ENCODE data around the gene SOX4. TPM values are rescaled to one million over a fixed set of nuclear protein-coding genes. Genes with fewer than 3 reads are reported as not detected.

Gene SOX4
- total and polyA plus RNA-seq, 4 donors = 4.3 to 25.2 (median 10.3) TPM

GRCh38 chr6:21614226-21614625 is 20.7 kb downstream of the SOX4 start:
- ATAC-seq (ENCODE audit: low FRiP score) = no peak

GRCh38 chr6:21615504-21615903 is 22.0 kb downstream of the SOX4 start:
- Histone ChIP-seq H3K27me3 (ENCODE audit: control insufficient read depth in 1 of 2, insufficient read depth in 2 of 2, low read length in 1 of 2) (no peaks in the 10 kb centered on the region), H3K36me3 (ENCODE audit: control insufficient read depth in 1 of 2, insufficient read depth in 2 of 2, low read length in 1 of 2) (no peaks in the 10 kb centered on the region), H3K4me1 (ENCODE audit: control insufficient read depth in 1 of 2, insufficient read depth in 2 of 2, low read length in 2 of 2) (no peaks in the 10 kb centered on the region), H3K9me3 (ENCODE audit: control insufficient read depth, low read length) (no peaks in the 10 kb centered on the region), H3K4me3 (ENCODE audit: low read length in 2 of 2) (no peak overlapping the region), H3K27ac (ENCODE audit: low read depth in 1 of 2, low read length in 2 of 2) (no peak overlapping the region)
- DNase-seq (no peak), ATAC-seq (ENCODE audit: low FRiP score) (no peak)
- 75 to 79% methylated on average over 3 of the region's 3 CpGs for WGBS, 2 donors
- intact Hi-C loops (cut with DNase I) = no loop called here

More at GRCh38 chr6:21614226-21614625, 20.7 kb downstream of the SOX4 start:
- Histone ChIP-seq H3K4me1 (ENCODE audit: control insufficient read depth in 1 of 2, insufficient read depth in 2 of 2, low read length in 2 of 2) (no peaks in the 10 kb centered on the region), H3K4me3 (ENCODE audit: low read length in 2 of 2) (no peak overlapping the region), H3K27ac (ENCODE audit: low read depth in 1 of 2, low read length in 2 of 2) (no peak overlapping the region), H3K36me3 (ENCODE audit: control insufficient read depth in 1 of 2, insufficient read depth in 2 of 2, low read length in 1 of 2) (no peaks in the 10 kb centered on the region), H3K27me3 (ENCODE audit: control insufficient read depth in 1 of 2, insufficient read depth in 2 of 2, low read length in 1 of 2) (no peaks in the 10 kb centered on the region), H3K9me3 (ENCODE audit: control insufficient read depth, low read length) (no peaks in the 10 kb centered on the region)
- 96 to 97% methylated on average over 4 of the region's 4 CpGs for WGBS, 2 donors
- intact Hi-C loops (cut with DNase I) = no loop called here
- no peak for DNase-seq

- Histone ChIP-seq H3K27ac (ENCODE audit: low read depth in 1 of 2, low read length in 2 of 2) (no peak overlapping the region), H3K4me3 (ENCODE audit: low read length in 2 of 2) (no peak overlapping the region), H3K36me3 (ENCODE audit: control insufficient read depth in 1 of 2, insufficient read depth in 2 of 2, low read length in 1 of 2) (no peaks in the 10 kb centered on the region), H3K27me3 (ENCODE audit: control insufficient read depth in 1 of 2, insufficient read depth in 2 of 2, low read length in 1 of 2) (no peaks in the 10 kb centered on the region), H3K9me3 (ENCODE audit: control insufficient read depth, low read length) (no peaks in the 10 kb centered on the region), H3K4me1 (ENCODE audit: control insufficient read depth in 1 of 2, insufficient read depth in 2 of 2, low read length in 2 of 2) (no peaks in the 10 kb centered on the region)
- intact Hi-C loops (cut with DNase I) = no loop called here
- 86 to 90% methylated on average over 5 of the region's 5 CpGs for WGBS, 2 donors
- ATAC-seq (ENCODE audit: low FRiP score) (peak; percentile 33), DNase-seq (no peak)
Observed at GRCh38 chr6:21616005-21616404, 22.5 kb downstream of the SOX4 start.

- DNase-seq = no peak
- H3K4me3 ChIP-seq (ENCODE audit: low read length in 2 of 2) = no peak overlapping the region
- no peak for ATAC-seq (ENCODE audit: low FRiP score)
- WGBS, 2 donors = 90 to 95% methylated on average over 7 of the region's 7 CpGs
- H3K4me1 ChIP-seq (ENCODE audit: control insufficient read depth in 1 of 2, insufficient read depth in 2 of 2, low read length in 2 of 2) = no peaks in the 10 kb centered on the region
- no peaks in the 10 kb centered on the region for H3K27me3 ChIP-seq (ENCODE audit: control insufficient read depth in 1 of 2, insufficient read depth in 2 of 2, low read length in 1 of 2)
- no peaks in the 10 kb centered on the region for H3K9me3 ChIP-seq (ENCODE audit: control insufficient read depth, low read length)
- H3K36me3 ChIP-seq (ENCODE audit: control insufficient read depth in 1 of 2, insufficient read depth in 2 of 2, low read length in 1 of 2) = no peaks in the 10 kb centered on the region
- H3K27ac ChIP-seq (ENCODE audit: low read depth in 1 of 2, low read length in 2 of 2) = no peak overlapping the region
- intact Hi-C loops (cut with DNase I) = no loop called here
Observed at GRCh38 chr6:21625642-21626041, 32.1 kb downstream of the SOX4 start.

- Histone ChIP-seq H3K27me3 (ENCODE audit: control insufficient read depth in 1 of 2, insufficient read depth in 2 of 2, low read length in 1 of 2) (no peaks in the 10 kb centered on the region), H3K36me3 (ENCODE audit: control insufficient read depth in 1 of 2, insufficient read depth in 2 of 2, low read length in 1 of 2) (no peaks in the 10 kb centered on the region), H3K27ac (ENCODE audit: low read depth in 1 of 2, low read length in 2 of 2) (no peak overlapping the region), H3K4me1 (ENCODE audit: control insufficient read depth in 1 of 2, insufficient read depth in 2 of 2, low read length in 2 of 2) (no peaks in the 10 kb centered on the region), H3K4me3 (ENCODE audit: low read length in 2 of 2) (no peak overlapping the region), H3K9me3 (ENCODE audit: control insufficient read depth, low read length) (no peaks in the 10 kb centered on the region)
- DNase-seq (no peak), ATAC-seq (ENCODE audit: low FRiP score) (no peak)
- WGBS, 2 donors = 88 to 91% methylated on average over 1 of the region's 1 CpG
- intact Hi-C loops (cut with DNase I) = no loop called here
Observed at GRCh38 chr6:21626756-21627155, 33.2 kb downstream of the SOX4 start.

GRCh38 chr6:21628160-21628559 is 34.6 kb downstream of the SOX4 start:
- no peaks in the 10 kb centered on the region for H3K36me3 ChIP-seq (ENCODE audit: control insufficient read depth in 1 of 2, insufficient read depth in 2 of 2, low read length in 1 of 2)
- no peak for DNase-seq
- no peak overlapping the region for H3K27ac ChIP-seq (ENCODE audit: low read depth in 1 of 2, low read length in 2 of 2)
- intact Hi-C loops (cut with DNase I) = no loop called here
- no peak overlapping the region for H3K4me3 ChIP-seq (ENCODE audit: low read length in 2 of 2)
- 89 to 96% methylated on average over 4 of the region's 4 CpGs for WGBS, 2 donors
- no peaks in the 10 kb centered on the region for H3K4me1 ChIP-seq (ENCODE audit: control insufficient read depth in 1 of 2, insufficient read depth in 2 of 2, low read length in 2 of 2)
- H3K9me3 ChIP-seq (ENCODE audit: control insufficient read depth, low read length) = no peaks in the 10 kb centered on the region
- ATAC-seq (ENCODE audit: low FRiP score) = no peak
- H3K27me3 ChIP-seq (ENCODE audit: control insufficient read depth in 1 of 2, insufficient read depth in 2 of 2, low read length in 1 of 2) = no peaks in the 10 kb centered on the region

GRCh38 chr6:21633511-21634109 is 40.1 kb downstream of the SOX4 start:
- intact Hi-C loops (cut with DNase I) = no loop called here

GRCh38 chr6:21634582-21634981 is 41.0 kb downstream of the SOX4 start:
- no peak overlapping the region for H3K4me3 ChIP-seq (ENCODE audit: low read length in 2 of 2)
- DNase-seq (no peak), ATAC-seq (ENCODE audit: low FRiP score) (peak; percentile 62)
- intact Hi-C loops (cut with DNase I) = no loop called here
- no peaks in the 10 kb centered on the region for H3K9me3 ChIP-seq (ENCODE audit: control insufficient read depth, low read length)
- 13 to 15% methylated on average over 4 of the region's 4 CpGs for WGBS, 2 donors
- no peaks in the 10 kb centered on the region for H3K4me1 ChIP-seq (ENCODE audit: control insufficient read depth in 1 of 2, insufficient read depth in 2 of 2, low read length in 2 of 2)
- peak overlapping the region in 1 of 2 donors; percentile 57 for H3K27ac ChIP-seq (ENCODE audit: low read depth in 1 of 2, low read length in 2 of 2)
- H3K36me3 ChIP-seq (ENCODE audit: control insufficient read depth in 1 of 2, insufficient read depth in 2 of 2, low read length in 1 of 2) = no peaks in the 10 kb centered on the region
- no peaks in the 10 kb centered on the region for H3K27me3 ChIP-seq (ENCODE audit: control insufficient read depth in 1 of 2, insufficient read depth in 2 of 2, low read length in 1 of 2)

More at GRCh38 chr6:21633511-21634109, 40.1 kb downstream of the SOX4 start:
- 97 to 98% methylated on average over 9 of the region's 9 CpGs for WGBS, 2 donors
- no peak for DNase-seq
- Histone ChIP-seq H3K27ac (ENCODE audit: low read depth in 1 of 2, low read length in 2 of 2) (no peak overlapping the region), H3K9me3 (ENCODE audit: control insufficient read depth, low read length) (no peaks in the 10 kb centered on the region), H3K4me3 (ENCODE audit: low read length in 2 of 2) (no peak overlapping the region), H3K27me3 (ENCODE audit: control insufficient read depth in 1 of 2, insufficient read depth in 2 of 2, low read length in 1 of 2) (no peaks in the 10 kb centered on the region), H3K4me1 (ENCODE audit: control insufficient read depth in 1 of 2, insufficient read depth in 2 of 2, low read length in 2 of 2) (no peaks in the 10 kb centered on the region), H3K36me3 (ENCODE audit: control insufficient read depth in 1 of 2, insufficient read depth in 2 of 2, low read length in 1 of 2) (no peaks in the 10 kb centered on the region)
- ATAC-seq (ENCODE audit: low FRiP score) = no peak

GRCh38 chr6:21636876-21637275 is 43.3 kb downstream of the SOX4 start:
- Histone ChIP-seq H3K36me3 (ENCODE audit: control insufficient read depth in 1 of 2, insufficient read depth in 2 of 2, low read length in 1 of 2) (no peaks in the 10 kb centered on the region), H3K27ac (ENCODE audit: low read depth in 1 of 2, low read length in 2 of 2) (no peak overlapping the region), H3K4me3 (ENCODE audit: low read length in 2 of 2) (no peak overlapping the region), H3K9me3 (ENCODE audit: control insufficient read depth, low read length) (no peaks in the 10 kb centered on the region), H3K27me3 (ENCODE audit: control insufficient read depth in 1 of 2, insufficient read depth in 2 of 2, low read length in 1 of 2) (no peaks in the 10 kb centered on the region), H3K4me1 (ENCODE audit: control insufficient read depth in 1 of 2, insufficient read depth in 2 of 2, low read length in 2 of 2) (no peaks in the 10 kb centered on the region)
- ATAC-seq (ENCODE audit: low FRiP score) (no peak), DNase-seq (no peak)
- intact Hi-C loops (cut with DNase I) = no loop called here
